GM18951 (cell line): ENCODE measurements around the gene CCDC30.

Experiments
- POLR2A ChIP-seq: IDR thresholded peaks from 4 replicates; pipeline ENCODE4 v1.6.1; 2011; ENCODE audit warnings: mild to moderate bottlenecking; ENCODE audit not compliant: insufficient read length, insufficient read depth; ENCODE audit errors: extremely low read depth
- in situ Hi-C: fragments of 300-500 bp; cut with MboI; formaldehyde crosslinking; loops from one replicate; pipeline ENCODE4 v1.12.0; 2022; ENCODE audit warnings: low sequenced_read_pairs, mixed read lengths, inconsistent platforms; ENCODE audit not compliant: unreplicated experiment

Gene CCDC30

GRCh38 chr1:42462828-42463763 lies at the start of gene CCDC30:
Gene CCDC30 (plus strand): TSS chr1:42463286. CDS start chr1:42480552, 17,266 bp downstream.
- peak; percentile 21 for TF ChIP-seq POLR2A
- in situ Hi-C loops: no loop called here

DNA sequence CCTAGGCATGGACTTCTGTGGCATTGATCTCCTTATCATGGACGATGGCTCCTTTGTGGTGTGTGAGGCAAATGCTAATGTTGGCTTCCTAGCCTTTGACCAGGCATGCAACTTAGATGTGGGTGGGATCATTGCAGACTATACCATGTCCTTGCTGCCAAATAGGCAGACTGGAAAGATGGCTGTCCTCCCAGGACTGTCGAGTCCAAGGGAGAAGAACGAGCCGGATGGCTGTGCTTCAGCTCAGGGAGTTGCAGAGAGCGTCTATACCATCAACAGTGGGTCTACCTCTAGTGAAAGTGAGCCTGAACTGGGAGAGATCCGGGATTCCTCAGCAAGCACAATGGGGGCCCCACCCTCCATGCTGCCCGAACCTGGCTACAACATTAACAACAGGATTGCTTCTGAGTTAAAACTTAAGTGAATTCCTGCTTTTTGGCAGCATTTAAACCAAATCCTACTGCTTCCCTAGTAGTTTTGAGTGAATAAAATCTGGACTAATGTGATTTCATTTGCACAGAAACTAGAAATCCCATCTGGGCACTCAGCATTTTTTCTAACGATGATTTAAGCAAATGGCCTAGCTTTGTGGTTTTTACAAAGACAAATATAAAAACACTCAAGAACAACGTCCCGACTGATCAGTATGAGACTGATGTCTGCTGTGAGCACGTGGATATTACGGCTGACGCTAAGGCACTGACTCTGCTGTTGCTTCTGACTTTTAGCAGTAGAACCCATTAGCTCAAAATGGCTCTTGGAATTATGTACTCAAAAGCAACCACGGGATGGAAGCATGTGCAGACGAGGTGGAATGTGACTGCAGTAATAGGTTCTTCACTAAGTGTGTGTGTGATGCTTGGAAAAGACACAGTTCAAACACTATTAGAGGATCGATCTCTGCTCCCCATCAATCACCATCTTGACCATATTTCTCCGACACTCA lies 48.3 kb upstream of the CCDC30 start:
- in situ Hi-C loops: no loop called here
- no peak for TF ChIP-seq POLR2A

- TF ChIP-seq POLR2A: no peak
- in situ Hi-C loops: no loop called here
Measured at GRCh38 chr1:42417166-42417565, 45.9 kb upstream of the CCDC30 start.

DNA sequence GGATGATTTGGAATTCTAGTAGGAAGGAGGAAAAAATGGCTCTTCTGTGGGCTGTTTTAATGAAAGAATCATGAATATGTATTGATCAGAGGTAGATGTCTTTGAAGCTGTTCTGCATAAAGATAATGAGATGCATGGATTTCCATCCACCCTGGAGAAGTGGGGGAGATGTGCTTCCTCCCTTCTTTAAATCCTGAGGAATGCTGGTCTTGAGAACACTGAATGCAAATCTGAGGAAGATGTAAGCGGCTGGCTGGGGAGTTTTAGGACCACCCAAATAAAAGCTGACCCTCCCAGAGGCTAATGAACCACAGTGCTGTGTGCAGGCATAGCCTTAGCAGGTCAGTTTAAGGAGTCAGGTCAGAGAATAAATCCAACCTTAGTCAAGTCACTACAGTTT lies 44.6 kb upstream of the CCDC30 start:
- TF ChIP-seq POLR2A: no peak
- in situ Hi-C loops: no loop called here

- no peak for TF ChIP-seq POLR2A
- in situ Hi-C loops: no loop called here
Measured at GRCh38 chr1:42419126-42419821, 43.8 kb upstream of the CCDC30 start.

DNA sequence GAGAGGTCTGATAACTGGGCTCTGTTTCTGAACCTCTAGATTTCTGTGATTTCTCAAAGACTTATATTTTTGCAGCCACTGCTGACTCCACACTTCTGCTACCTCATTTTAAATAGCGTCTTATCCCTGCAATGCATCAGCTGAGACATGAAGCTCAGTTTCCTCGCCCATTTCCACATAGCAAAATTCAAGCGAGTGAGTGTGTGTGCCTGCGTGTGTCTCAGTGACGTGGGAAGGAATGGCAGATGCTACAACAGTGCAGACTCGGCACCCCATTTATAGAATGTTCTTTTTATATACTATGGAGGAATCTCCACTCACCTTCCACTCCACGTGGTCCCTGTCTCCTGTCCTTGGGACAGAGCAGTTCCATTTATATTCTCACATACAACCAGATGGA lies 43.0 kb upstream of the CCDC30 start:
- TF ChIP-seq POLR2A: no peak
- in situ Hi-C loops: no loop called here

GRCh38 chr1:42420911-42421585 lies 42.0 kb upstream of the CCDC30 start:
- in situ Hi-C loops: no loop called here
- TF ChIP-seq POLR2A: no peak

DNA sequence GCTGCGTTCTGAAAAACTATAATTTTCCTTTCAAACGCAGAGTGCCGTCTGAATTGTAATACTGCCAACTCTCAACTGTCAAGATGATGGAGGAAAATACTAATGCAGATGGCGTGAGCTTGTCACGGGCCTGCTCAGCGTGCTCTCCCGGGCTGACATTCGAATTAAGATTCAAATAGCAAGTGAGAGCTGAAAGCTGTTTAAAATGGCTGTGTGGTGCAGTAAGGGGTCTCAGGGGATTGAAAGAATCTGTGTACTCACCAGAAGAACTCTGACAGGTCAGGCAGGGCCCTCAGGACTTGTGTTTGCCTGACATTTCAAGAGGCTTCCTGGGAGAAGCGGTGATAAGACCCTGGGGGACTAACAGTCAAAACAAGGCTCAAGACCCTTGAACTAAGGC lies 40.3 kb upstream of the CCDC30 start:
- TF ChIP-seq POLR2A: no peak
- in situ Hi-C loops: no loop called here

GRCh38 chr1:42423681-42424080 lies 39.4 kb upstream of the CCDC30 start:
- TF ChIP-seq POLR2A: no peak
- in situ Hi-C loops: no loop called here

DNA sequence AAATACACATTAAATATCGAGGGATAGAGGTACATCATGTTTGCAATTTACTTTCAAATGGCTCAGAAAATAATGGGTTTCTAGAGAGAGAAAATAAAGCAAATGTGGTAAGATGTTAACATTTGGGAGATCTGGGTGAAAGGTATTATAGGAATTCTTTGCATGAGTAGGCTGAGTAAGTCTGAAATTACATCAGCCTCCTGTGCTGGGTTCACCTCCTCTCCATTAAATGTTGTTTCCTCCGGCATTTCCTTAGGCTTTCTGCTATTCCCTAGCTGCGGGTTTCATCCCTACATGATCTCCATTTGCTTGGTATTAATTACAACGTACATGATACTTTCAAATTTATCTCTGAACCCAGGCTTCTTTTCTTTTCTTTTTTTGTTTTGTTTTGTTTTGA lies 38.9 kb upstream of the CCDC30 start:
- in situ Hi-C loops: no loop called here
- no peak for TF ChIP-seq POLR2A

DNA sequence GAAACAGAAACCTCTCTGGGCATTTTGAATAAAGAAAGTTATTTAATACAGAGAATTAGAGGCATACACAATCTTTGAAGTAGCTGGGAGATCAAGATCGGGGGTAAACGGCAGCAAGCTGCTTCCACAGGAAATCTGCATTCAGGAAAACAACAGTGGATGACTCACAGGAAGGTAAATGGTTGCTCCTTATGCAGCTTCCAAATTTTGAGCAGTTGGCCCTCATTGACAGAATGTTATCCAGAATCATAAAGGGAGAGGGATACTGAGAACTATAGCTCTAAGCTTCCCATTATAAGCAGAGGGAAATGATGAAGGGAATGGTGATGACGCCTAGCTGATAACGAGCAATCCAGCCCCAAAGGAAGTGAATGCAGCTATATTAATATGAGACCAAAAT lies 35.8 kb upstream of the CCDC30 start:
- in situ Hi-C loops: no loop called here
- no peak for TF ChIP-seq POLR2A

DNA sequence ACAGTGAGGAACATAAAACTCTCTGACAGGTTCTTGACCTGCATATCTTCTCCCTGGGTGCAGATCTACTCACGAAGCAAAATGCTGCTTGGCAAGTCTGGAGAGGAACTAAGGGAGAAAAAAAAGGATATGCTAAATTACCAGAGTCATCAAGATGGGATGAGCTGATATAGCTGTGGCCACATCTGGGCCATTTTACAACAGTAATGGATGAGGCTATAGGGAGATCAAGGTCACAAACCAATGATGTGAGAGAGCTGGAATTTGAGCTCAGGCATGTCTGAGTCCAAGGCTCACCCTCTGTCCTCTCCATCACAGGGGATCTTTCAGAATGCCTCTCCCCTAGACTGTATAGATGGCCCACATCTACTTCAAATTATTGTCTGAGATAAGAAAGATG lies 33.5 kb upstream of the CCDC30 start:
- in situ Hi-C loops: no loop called here
- TF ChIP-seq POLR2A: no peak
